Stimulated activated CD8-positive, alpha-beta memory T cell treated with anti-CD3 and anti-CD28 coated beads, Interleukin-7, amount 100 ng/mL, for 24 hours (primary cell): Measurements from ENCODE around the gene KMO.

Experiments
- DNase-seq: peaks from one replicate; pipeline ENCODE4 v3.0.0-alpha.2; 2020; ENCODE audit warnings: low read depth

The KMO gene

GRCh38 chr1:241596633-241597032 lies 64.5 kb downstream of the KMO start:
- no peak for DNase-seq

- DNase-seq, result no peak
Observed at GRCh38 chr1:241598249-241598648, 66.1 kb downstream of the KMO start.

GRCh38 chr1:241600496-241600901 lies 68.3 kb downstream of the KMO start:
- no peak for DNase-seq

- DNase-seq, result no peak
Observed at GRCh38 chr1:241603731-241604245, 71.6 kb downstream of the KMO start.

- no peak for DNase-seq
Observed at GRCh38 chr1:241605146-241605805, 73.1 kb downstream of the KMO start.

- no peak for DNase-seq
Observed at GRCh38 chr1:241606544-241606943, 74.4 kb downstream of the KMO start.

GRCh38 chr1:241607497-241607896 lies 75.3 kb downstream of the KMO start:
- no peak for DNase-seq

GRCh38 chr1:241608379-241609033 lies 76.3 kb downstream of the KMO start:
- no peak for DNase-seq

- no peak for DNase-seq
Observed at GRCh38 chr1:241610056-241610815, 78.1 kb downstream of the KMO start.

- no peak for DNase-seq
Observed at GRCh38 chr1:241611063-241611462, 78.9 kb downstream of the KMO start.

GRCh38 chr1:241611736-241612135 lies 79.6 kb downstream of the KMO start:
- DNase-seq, result no peak

- DNase-seq, result no peak
Observed at GRCh38 chr1:241612533-241613477, 80.6 kb downstream of the KMO start.

- no peak for DNase-seq
Observed at GRCh38 chr1:241614144-241614543, 82.0 kb downstream of the KMO start.

GRCh38 chr1:241614572-241614971 lies 82.4 kb downstream of the KMO start:
- no peak for DNase-seq

GRCh38 chr1:241615043-241615974 lies 83.1 kb downstream of the KMO start:
- no peak for DNase-seq

GRCh38 chr1:241617426-241617825 lies 85.2 kb downstream of the KMO start:
- no peak for DNase-seq

GRCh38 chr1:241622669-241623068 lies 90.5 kb downstream of the KMO start:
- DNase-seq, result no peak

- DNase-seq, result no peak
Observed at GRCh38 chr1:241624935-241625334, 92.8 kb downstream of the KMO start.

GRCh38 chr1:241627453-241628259 lies 95.5 kb downstream of the KMO start:
- no peak for DNase-seq

- DNase-seq, result no peak
Observed at GRCh38 chr1:241630005-241630404, 97.8 kb downstream of the KMO start.
